ENCODE results near the gene SORL1.
"Not testable (repeated sequence)": the region's sequence is repeated elsewhere in the genome, so short reads cannot be mapped to it uniquely, and the experiment has no call there.

Gene SORL1

GRCh38 chr11:121564948-121565684, 113.0 kb downstream of the SORL1 start:
- no peaks in the 10 kb centered on the region for H3K4me1 ChIP-seq (ENCODE audit: insufficient read depth, low read length)
- H3K9me3 ChIP-seq (ENCODE audit: insufficient read depth, low read length, severe bottlenecking), result no peaks in the 10 kb centered on the region
- no peak overlapping the region for H3K4me3 ChIP-seq (ENCODE audit: low read depth in 1 of 2, low read length in 2 of 2)
- no peaks in the 10 kb centered on the region for H3K79me2 ChIP-seq (ENCODE audit: insufficient read depth, low read length)
- DNase-seq (no peak), ATAC-seq (ENCODE audit: insufficient read depth, low read depth) (no peak)
- no peak overlapping the region for H3K27ac ChIP-seq (ENCODE audit: low read length)
- H3K4me2 ChIP-seq (ENCODE audit: insufficient read depth, low read length), result no peak overlapping the region
- no peaks in the 10 kb centered on the region for H3K27me3 ChIP-seq (ENCODE audit: insufficient read depth, low read length, poor library complexity)
- no peak for TF ChIP-seq EZH2 (IDR thresholded peaks at IDR 0.05; ENCODE audit: borderline replicate concordance, low read depth, low read length, severe bottlenecking)
- TF ChIP-seq, protein P1, sequence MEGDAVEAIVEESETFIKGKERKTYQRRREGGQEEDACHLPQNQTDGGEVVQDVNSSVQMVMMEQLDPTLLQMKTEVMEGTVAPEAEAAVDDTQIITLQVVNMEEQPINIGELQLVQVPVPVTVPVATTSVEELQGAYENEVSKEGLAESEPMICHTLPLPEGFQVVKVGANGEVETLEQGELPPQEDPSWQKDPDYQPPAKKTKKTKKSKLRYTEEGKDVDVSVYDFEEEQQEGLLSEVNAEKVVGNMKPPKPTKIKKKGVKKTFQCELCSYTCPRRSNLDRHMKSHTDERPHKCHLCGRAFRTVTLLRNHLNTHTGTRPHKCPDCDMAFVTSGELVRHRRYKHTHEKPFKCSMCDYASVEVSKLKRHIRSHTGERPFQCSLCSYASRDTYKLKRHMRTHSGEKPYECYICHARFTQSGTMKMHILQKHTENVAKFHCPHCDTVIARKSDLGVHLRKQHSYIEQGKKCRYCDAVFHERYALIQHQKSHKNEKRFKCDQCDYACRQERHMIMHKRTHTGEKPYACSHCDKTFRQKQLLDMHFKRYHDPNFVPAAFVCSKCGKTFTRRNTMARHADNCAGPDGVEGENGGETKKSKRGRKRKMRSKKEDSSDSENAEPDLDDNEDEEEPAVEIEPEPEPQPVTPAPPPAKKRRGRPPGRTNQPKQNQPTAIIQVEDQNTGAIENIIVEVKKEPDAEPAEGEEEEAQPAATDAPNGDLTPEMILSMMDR (IDR thresholded peaks at IDR 0.05; ENCODE audit: borderline replicate concordance, extremely low read depth, low read length, poor library complexity, severe bottlenecking), result no peak
- H3K36me3 ChIP-seq (ENCODE audit: insufficient read depth, low read length), result peaks cover 72% of the 10 kb centered on the region
- H3K9ac ChIP-seq (ENCODE audit: low read depth, low read length), result no peak overlapping the region
- no peak overlapping the region for H2AFZ ChIP-seq (ENCODE audit: low read depth, low read length)
- H4K20me1 ChIP-seq (ENCODE audit: insufficient read depth, low read length), result no peaks in the 10 kb centered on the region

DNA sequence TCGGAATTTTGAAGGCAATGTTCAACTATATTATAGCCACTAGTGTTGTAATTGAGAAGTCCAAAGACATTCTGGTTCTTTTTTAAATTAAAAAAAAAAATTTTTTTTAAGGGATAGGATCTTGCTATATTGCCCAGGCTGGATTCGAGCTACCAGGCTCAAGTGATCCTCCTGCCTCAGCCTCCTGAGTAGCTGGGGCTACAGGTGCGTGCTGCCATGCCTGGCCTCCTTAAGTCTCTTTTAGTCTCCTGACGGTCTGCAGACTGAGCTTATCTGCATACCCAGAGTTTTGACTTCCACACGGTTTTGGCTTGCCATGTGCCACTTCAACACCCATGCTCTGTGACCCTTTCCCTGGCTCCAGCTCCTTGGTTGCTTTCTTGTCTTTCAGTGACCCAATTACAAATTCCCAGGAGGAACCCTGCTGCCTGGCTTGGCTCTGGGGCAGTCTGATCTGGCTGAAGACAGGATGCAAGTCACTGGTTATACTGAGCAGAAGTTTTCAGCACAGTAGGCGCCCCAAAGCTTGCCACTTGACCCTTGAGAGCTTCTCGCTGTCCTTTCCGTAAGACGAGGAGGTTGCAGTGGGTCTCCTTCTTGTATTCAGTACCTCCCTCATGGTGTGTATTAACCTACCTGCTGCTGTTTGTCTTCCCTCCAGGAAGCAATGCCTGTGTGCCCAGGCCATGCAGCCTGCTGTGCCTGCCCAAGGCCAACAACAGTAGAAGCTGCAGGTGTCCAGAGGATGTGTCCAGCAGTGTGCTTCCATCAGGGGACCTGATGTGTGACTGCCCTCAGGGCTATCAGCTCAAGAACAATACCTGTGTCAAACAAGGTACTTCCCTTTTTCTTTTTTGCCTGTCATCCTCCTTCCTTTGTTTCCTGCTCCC, 114.4 kb downstream of the SORL1 start:
- ATAC-seq (ENCODE audit: insufficient read depth, low read depth) (no peak), DNase-seq (no peak)
- Histone ChIP-seq H3K4me1 (ENCODE audit: insufficient read depth, low read length) (no peaks in the 10 kb centered on the region), H3K9me3 (ENCODE audit: insufficient read depth, low read length, severe bottlenecking) (no peaks in the 10 kb centered on the region), H3K27me3 (ENCODE audit: insufficient read depth, low read length, poor library complexity) (no peaks in the 10 kb centered on the region), H3K9ac (ENCODE audit: low read depth, low read length) (no peak overlapping the region), H3K4me2 (ENCODE audit: insufficient read depth, low read length) (no peak overlapping the region), H3K79me2 (ENCODE audit: insufficient read depth, low read length) (no peaks in the 10 kb centered on the region), H2AFZ (ENCODE audit: low read depth, low read length) (no peak overlapping the region), H3K4me3 (ENCODE audit: low read depth in 1 of 2, low read length in 2 of 2) (no peak overlapping the region), H3K27ac (ENCODE audit: low read length) (peak overlapping the region; percentile 22; the same call in 1 of the 2 replicates), H4K20me1 (ENCODE audit: insufficient read depth, low read length) (no peaks in the 10 kb centered on the region), H3K36me3 (ENCODE audit: insufficient read depth, low read length) (peaks cover 70% of the 10 kb centered on the region)
- TF ChIP-seq EZH2 (IDR thresholded peaks at IDR 0.05; ENCODE audit: borderline replicate concordance, low read depth, low read length, severe bottlenecking), result no peak
- TF ChIP-seq, protein P1 (IDR thresholded peaks at IDR 0.05; ENCODE audit: borderline replicate concordance, extremely low read depth, low read length, poor library complexity, severe bottlenecking), result no peak

DNA sequence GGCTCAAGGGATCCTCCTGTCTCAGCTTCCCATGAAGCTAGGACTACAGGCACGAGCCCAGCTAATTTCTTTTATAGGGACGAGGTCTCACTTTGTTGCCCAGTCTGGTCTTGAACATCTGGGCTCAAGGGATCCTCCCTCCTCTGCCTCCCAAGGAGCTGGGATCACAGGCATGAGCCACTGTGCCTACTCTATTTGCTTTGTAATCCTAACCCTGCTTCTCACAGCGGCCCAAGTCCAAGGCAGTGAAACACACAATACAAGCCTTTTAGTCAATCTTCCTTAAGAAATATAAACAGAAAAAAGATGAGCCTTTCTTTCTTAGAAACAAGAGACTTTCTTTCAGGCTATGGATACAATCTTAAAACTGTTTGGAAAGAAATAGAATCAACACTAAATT, 115.9 kb downstream of the SORL1 start:
- Histone ChIP-seq H3K79me2 (ENCODE audit: insufficient read depth, low read length) (no peaks in the 10 kb centered on the region), H3K4me1 (ENCODE audit: insufficient read depth, low read length) (no peaks in the 10 kb centered on the region), H3K27me3 (ENCODE audit: insufficient read depth, low read length, poor library complexity) (no peaks in the 10 kb centered on the region), H3K4me2 (ENCODE audit: insufficient read depth, low read length) (no peak overlapping the region), H3K4me3 (ENCODE audit: low read depth in 1 of 2, low read length in 2 of 2) (no peak overlapping the region), H3K9ac (ENCODE audit: low read depth, low read length) (no peak overlapping the region), H3K9me3 (ENCODE audit: insufficient read depth, low read length, severe bottlenecking) (no peaks in the 10 kb centered on the region), H3K36me3 (ENCODE audit: insufficient read depth, low read length) (peaks cover 72% of the 10 kb centered on the region), H3K27ac (ENCODE audit: low read length) (no peak overlapping the region), H4K20me1 (ENCODE audit: insufficient read depth, low read length) (no peaks in the 10 kb centered on the region), H2AFZ (ENCODE audit: low read depth, low read length) (no peak overlapping the region)
- ATAC-seq (ENCODE audit: insufficient read depth, low read depth), result no peak
- no peak for DNase-seq
- TF ChIP-seq, protein P1 (IDR thresholded peaks at IDR 0.05; ENCODE audit: borderline replicate concordance, extremely low read depth, low read length, poor library complexity, severe bottlenecking), result no peak
- no peak for TF ChIP-seq EZH2 (IDR thresholded peaks at IDR 0.05; ENCODE audit: borderline replicate concordance, low read depth, low read length, severe bottlenecking)

DNA sequence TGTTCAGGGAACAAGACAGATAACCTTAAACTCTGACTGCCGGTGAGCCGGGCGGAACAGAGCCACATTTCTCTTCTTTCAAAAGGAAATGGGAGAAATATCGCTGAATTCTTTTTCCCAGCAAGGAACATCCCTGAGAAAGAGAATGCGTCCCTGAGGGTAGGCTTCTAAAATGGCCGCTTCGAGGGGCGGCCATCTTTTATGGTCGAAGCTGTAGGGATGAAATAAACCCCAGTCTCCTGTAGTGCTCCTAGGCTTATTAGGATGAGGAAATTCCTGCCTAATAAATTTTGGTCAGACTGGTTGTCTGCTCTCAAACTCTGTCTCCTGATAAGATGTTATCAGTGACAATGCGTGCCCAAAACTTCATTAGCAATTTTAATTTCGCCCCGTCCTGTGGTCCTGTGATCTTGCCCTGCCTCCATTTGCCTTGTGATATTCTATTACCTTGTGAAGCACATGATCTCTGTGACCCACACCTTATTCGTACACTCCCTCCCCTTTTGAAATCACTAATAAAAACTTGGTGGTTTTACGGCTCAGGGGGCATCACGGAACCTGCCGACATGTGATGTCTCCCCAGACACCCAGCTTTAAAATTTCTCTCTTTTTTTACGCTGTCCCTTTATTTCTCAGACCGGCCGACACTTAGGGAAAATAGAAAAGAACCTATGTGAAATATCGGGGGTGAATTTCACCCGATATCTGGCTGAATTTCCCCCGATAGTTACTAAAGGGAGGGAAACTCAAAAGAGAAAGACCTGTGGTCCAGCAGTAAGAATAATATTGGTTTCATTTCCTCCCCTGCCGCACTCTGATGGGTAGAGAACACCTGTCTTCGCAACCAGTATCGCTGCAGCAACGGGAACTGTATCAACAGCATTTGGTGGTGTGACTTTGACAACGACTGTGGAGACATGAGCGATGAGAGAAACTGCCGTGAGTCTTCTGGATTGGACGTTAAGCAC, 117.5 kb downstream of the SORL1 start:
- not testable (repeated sequence) for H3K9ac ChIP-seq (ENCODE audit: low read depth, low read length); H2AFZ ChIP-seq (ENCODE audit: low read depth, low read length); H3K79me2 ChIP-seq (ENCODE audit: insufficient read depth, low read length); H3K4me3 ChIP-seq (ENCODE audit: low read depth in 1 of 2, low read length in 2 of 2); H3K4me1 ChIP-seq (ENCODE audit: insufficient read depth, low read length); H3K4me2 ChIP-seq (ENCODE audit: insufficient read depth, low read length); DNase-seq; ATAC-seq (ENCODE audit: insufficient read depth, low read depth); H3K27ac ChIP-seq (ENCODE audit: low read length); H3K9me3 ChIP-seq (ENCODE audit: insufficient read depth, low read length, severe bottlenecking); H3K27me3 ChIP-seq (ENCODE audit: insufficient read depth, low read length, poor library complexity); H4K20me1 ChIP-seq (ENCODE audit: insufficient read depth, low read length)
- H3K36me3 ChIP-seq (ENCODE audit: insufficient read depth, low read length), result peaks cover 75% of the 10 kb centered on the region
